Testis (tissue), 3 donors: ENCODE data around the gene SERPINE2. TPM values are rescaled to one million over a fixed set of nuclear protein-coding genes. Genes with fewer than 3 reads are reported as not detected.
A peak's percentile ranks its signal among the peaks of the same experiment; 100 is the strongest.

Experiments used
- DNase-seq: peaks from one replicate; pipeline ENCODE4 v3.0.0-alpha.2; 2019
- H3K27ac ChIP-seq, 2 donors: fragments of 200-600 bp; sonication (generic); one replicate each; pipeline ENCODE4 v1.5.1; 2019
- H3K27me3 ChIP-seq: fragments of 200-600 bp; sonication (generic); one replicate; pipeline ENCODE4 v1.5.1; 2019
- H3K36me3 ChIP-seq: fragments of 200-600 bp; sonication (generic); one replicate; pipeline ENCODE4 v1.5.1; 2017; ENCODE audit warnings: low read depth; ENCODE audit errors: missing control alignments
- H3K4me1 ChIP-seq: fragments of 200-600 bp; sonication (generic); one replicate; pipeline ENCODE4 v1.5.1; 2019
- H3K4me3 ChIP-seq, 2 donors: fragments of 200-600 bp; sonication (generic); one replicate each; pipeline ENCODE4 v1.5.1; 2017 to 2019
- H3K9me3 ChIP-seq: fragments of 200-600 bp; sonication (generic); one replicate; pipeline ENCODE4 v1.5.1; 2017
- POLR2A ChIP-seq: fragments of 450-650 bp; IDR thresholded peaks from one replicate; pipeline ENCODE4 v1.6.1; 2017; ENCODE audit warnings: antibody characterized with exemption, mild to moderate bottlenecking, moderate library complexity
- WGBS, 2 donors: methylation state at CpG; one replicate each; pipeline ENCODE4 v1.1.5; 2018; 5-methylcytosine and 5-hydroxymethylcytosine counted together
- intact Hi-C: fragments of 100-400 bp; cut with DNase I; formaldehyde crosslinking; loops from one replicate; pipeline ENCODE4 v1.15.1; 2023; ENCODE audit warnings: low total_unique reads
- polyA plus RNA-seq: library from polyadenylated mRNA; stranded (reverse); fragments of 350-450 nt; fragmentation: Illumina TruSeq; extraction: RNeasy Lipid Tissue Mini Kit (QIAGEN cat#74804); gene quantifications from one replicate; pipeline ENCODE4 v1.2.3, GENCODE V29; 2014; ENCODE audit warnings: low read depth, low replicate concordance; ENCODE audit not compliant: insufficient read depth
- total RNA-seq, 2 donors: library from RNA; depleted of rRNA; stranded (reverse); fragments of >200 nt; gene quantifications; one replicate each; pipeline ENCODE4 v1.2.3, GENCODE V29; 2016
- TF ChIP-seq, protein P1 (sequence below), 3 experiments: fragments of 450-650 bp in 2 of 3; fragments of 200-600 bp in 1 of 3; sonication (generic) in 1 of 3; IDR thresholded peaks; one replicate each; pipeline ENCODE4 v1.5.1; 2016 to 2019; ENCODE audit warnings: antibody characterized with exemption in 3 of 3, mild to moderate bottlenecking in 2 of 3, moderate library complexity in 1 of 3

The SERPINE2 gene
- total and polyA plus RNA-seq, 3 donors from 2014 or later: 145 to 220 (median 145) TPM

DNA sequence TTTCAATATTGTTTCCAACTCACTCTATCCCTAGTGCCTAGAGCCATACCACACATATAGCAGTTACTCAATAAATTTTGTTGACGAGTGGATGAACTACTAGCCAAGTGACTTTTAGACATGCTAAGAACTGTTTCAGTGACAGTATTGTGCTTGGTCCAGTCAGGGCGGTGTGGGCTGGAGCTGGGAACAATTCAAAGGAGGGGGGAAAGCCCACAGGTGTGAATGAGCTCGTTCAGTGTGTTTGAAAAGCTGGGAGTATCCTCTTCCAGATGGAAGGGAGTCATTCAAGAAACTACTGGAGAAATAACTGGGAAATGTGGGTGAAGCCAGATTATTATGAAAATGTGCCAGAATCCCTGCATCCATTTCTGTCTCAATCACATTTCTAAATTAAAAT is 1.7 kb upstream of the SERPINE2 start:
- WGBS, 2 donors: 61 to 70% methylated on average over 3 of the region's 3 CpGs
- Histone ChIP-seq H3K4me3 (no peak overlapping the region), H3K27ac (no peak overlapping the region), H3K27me3 (no peaks in the 10 kb centered on the region), H3K9me3 (no peaks in the 10 kb centered on the region), H3K4me1 (peaks cover 3% of the 10 kb centered on the region), H3K36me3 (no peaks in the 10 kb centered on the region)
- TF ChIP-seq, protein P1, sequence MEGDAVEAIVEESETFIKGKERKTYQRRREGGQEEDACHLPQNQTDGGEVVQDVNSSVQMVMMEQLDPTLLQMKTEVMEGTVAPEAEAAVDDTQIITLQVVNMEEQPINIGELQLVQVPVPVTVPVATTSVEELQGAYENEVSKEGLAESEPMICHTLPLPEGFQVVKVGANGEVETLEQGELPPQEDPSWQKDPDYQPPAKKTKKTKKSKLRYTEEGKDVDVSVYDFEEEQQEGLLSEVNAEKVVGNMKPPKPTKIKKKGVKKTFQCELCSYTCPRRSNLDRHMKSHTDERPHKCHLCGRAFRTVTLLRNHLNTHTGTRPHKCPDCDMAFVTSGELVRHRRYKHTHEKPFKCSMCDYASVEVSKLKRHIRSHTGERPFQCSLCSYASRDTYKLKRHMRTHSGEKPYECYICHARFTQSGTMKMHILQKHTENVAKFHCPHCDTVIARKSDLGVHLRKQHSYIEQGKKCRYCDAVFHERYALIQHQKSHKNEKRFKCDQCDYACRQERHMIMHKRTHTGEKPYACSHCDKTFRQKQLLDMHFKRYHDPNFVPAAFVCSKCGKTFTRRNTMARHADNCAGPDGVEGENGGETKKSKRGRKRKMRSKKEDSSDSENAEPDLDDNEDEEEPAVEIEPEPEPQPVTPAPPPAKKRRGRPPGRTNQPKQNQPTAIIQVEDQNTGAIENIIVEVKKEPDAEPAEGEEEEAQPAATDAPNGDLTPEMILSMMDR (IDR thresholded peaks at IDR 0.05): no peak
- no peak for TF ChIP-seq POLR2A
- no peak for DNase-seq
- intact Hi-C loops: no loop called here

GRCh38 chr2:224039770-224040440 is 819 bp upstream of the SERPINE2 start:
- no peaks in the 10 kb centered on the region for H3K27me3 ChIP-seq
- H3K36me3 ChIP-seq: no peaks in the 10 kb centered on the region
- peak overlapping the region; percentile 73 to 81 for H3K4me3 ChIP-seq
- WGBS, 2 donors: 9 to 23% methylated on average over 12 to 21 of the region's 21 CpGs
- H3K9me3 ChIP-seq: no peaks in the 10 kb centered on the region
- TF ChIP-seq, protein P1 (IDR thresholded peaks at IDR 0.05): peak in 1 of 3 experiments; percentile 7
- TF ChIP-seq POLR2A: no peak
- H3K27ac ChIP-seq: peak overlapping the region in 1 of 2 donors; percentile 83
- peaks cover 3% of the 10 kb centered on the region for H3K4me1 ChIP-seq
- intact Hi-C loops: no loop called here
- no peak for DNase-seq

- Histone ChIP-seq H3K36me3 (no peaks in the 10 kb centered on the region), H3K27me3 (no peaks in the 10 kb centered on the region), H3K9me3 (no peaks in the 10 kb centered on the region), H3K4me1 (peaks cover 3% of the 10 kb centered on the region), H3K4me3 (peak overlapping the region; percentile 73 to 81), H3K27ac (peak overlapping the region; percentile 55 to 83)
- intact Hi-C loops: no loop called here
- no peak for TF ChIP-seq POLR2A
- TF ChIP-seq, protein P1 (IDR thresholded peaks at IDR 0.05): no peak
- WGBS, 2 donors: 0% methylated on average over 2 of the region's 35 CpGs; no CpG with 5 or more reads in 1 of the 2 donors
- DNase-seq: no peak
Observed at GRCh38 chr2:224038830-224039079, 331 bp downstream of the SERPINE2 start.

DNA sequence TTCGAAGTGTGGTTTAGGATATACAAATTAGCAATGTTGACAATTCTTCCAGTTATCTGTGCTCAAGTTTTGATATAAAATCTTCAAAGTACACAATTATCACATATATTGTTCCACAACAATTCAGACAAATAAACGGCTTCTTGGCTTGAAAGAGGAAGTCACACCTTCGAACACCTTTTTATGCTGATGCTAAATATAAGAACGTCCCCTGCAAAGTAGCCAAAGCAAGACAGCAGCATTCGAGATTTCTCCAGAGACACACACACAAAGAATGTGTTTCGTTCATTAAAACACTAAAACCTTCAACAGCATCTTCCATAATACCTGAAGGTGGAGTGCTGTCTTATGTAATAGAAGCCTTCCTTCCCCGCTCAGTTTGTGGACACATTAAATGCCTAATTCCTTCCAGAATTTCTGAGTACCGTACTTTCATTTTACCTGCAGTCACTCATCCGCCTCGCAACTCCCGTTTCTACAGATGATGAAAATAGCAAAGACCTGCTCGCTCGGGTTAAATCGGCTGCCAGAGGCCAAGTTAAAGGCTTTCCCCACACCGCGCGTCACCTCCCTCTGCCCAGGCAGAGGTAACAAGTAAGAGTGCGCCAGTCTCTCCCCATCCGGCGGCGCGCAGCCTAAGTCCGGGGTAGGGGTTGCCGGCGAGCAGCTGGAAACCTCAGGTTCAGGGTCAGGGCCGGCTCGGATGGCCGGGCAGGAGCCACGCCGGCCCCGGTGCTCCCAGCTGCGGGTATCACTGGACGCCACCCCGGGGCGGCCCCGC is 847 bp downstream of the SERPINE2 start:
- H3K9me3 ChIP-seq: no peaks in the 10 kb centered on the region
- TF ChIP-seq, protein P1 (IDR thresholded peaks at IDR 0.05): no peak
- no peak for TF ChIP-seq POLR2A
- H3K27ac ChIP-seq: peak overlapping the region; percentile 55 to 83
- no peaks in the 10 kb centered on the region for H3K27me3 ChIP-seq
- peak; percentile 56 for DNase-seq
- H3K4me1 ChIP-seq: peaks cover 3% of the 10 kb centered on the region
- H3K36me3 ChIP-seq: no peaks in the 10 kb centered on the region
- intact Hi-C loops: no loop called here
- 2% methylated on average over 18 to 24 of the region's 36 CpGs for WGBS, 2 donors
- H3K4me3 ChIP-seq: peak overlapping the region; percentile 73 to 81
